Measurements from ENCODE around the gene TCP11L1. TPM values are rescaled to one million over a fixed set of nuclear protein-coding genes. Genes with fewer than 3 reads are reported as not detected.
A peak's percentile ranks its signal among the peaks of the same experiment; 100 is the strongest.

TCP11L1 gene
- total and polyA plus RNA-seq, 2 donors (not counting 1 experiment from before 2014, with no cell fraction given) = 24.1 to 30.2 TPM

DNA sequence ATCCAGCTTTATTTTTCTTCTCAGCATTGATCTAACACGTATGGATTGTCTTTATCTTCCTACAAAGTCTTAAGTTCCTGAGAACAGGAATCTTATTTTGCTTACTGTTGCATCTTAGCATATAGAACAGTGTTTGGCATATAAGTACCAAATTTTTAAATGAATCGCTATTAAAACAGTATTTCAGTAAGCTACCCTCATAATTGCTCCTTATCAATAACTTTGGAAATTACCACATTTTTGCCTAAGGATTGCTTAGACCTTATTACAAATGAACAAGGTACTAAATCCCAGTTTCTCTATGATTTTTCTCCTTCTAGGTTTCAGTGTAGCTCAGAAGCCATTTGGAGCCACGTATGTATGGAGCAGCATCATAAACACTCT, 14.0 kb upstream of the TCP11L1 start:
- no peak overlapping the region for H3K4me2 ChIP-seq (ENCODE audit: extremely low read depth, insufficient read depth, low read length)
- H3K79me2 ChIP-seq (ENCODE audit: control insufficient read depth, insufficient read depth, low read length) = no peaks in the 10 kb centered on the region
- H3K27me3 ChIP-seq (ENCODE audit: control insufficient read depth, insufficient read depth, low read length) = no peaks in the 10 kb centered on the region
- H3K9ac ChIP-seq (ENCODE audit: insufficient read depth, low read length) = no peak overlapping the region
- H2AFZ ChIP-seq (ENCODE audit: low read length) = no peak overlapping the region
- no peaks in the 10 kb centered on the region for H3K36me3 ChIP-seq (ENCODE audit: control insufficient read depth, insufficient read depth, low read length)
- no peaks in the 10 kb centered on the region for H3K4me1 ChIP-seq (ENCODE audit: control insufficient read depth, extremely low read depth, insufficient read depth, low read length)
- no peaks in the 10 kb centered on the region for H4K20me1 ChIP-seq (ENCODE audit: control insufficient read depth, extremely low read depth, insufficient read depth, low read length)
- no peaks in the 10 kb centered on the region for H3K9me3 ChIP-seq (ENCODE audit: control insufficient read depth, insufficient read depth, low read depth, low read length)
- H3K4me3 ChIP-seq (replicated peaks in 1 of 4; ENCODE audit: control extremely low read depth in 1 of 4, insufficient read depth in 1 of 4, low read depth in 3 of 4, low read length in 4 of 4) = no peak overlapping the region
- H3K27ac ChIP-seq (ENCODE audit: insufficient read depth, low read length) = no peak overlapping the region
- no peak for DNase-seq (ENCODE audit: low read depth in 2 of 2)
- TF ChIP-seq EZH2 (IDR thresholded peaks at IDR 0.05; ENCODE audit: low read length, missing control alignments) = no peak
- TF ChIP-seq, protein P1, sequence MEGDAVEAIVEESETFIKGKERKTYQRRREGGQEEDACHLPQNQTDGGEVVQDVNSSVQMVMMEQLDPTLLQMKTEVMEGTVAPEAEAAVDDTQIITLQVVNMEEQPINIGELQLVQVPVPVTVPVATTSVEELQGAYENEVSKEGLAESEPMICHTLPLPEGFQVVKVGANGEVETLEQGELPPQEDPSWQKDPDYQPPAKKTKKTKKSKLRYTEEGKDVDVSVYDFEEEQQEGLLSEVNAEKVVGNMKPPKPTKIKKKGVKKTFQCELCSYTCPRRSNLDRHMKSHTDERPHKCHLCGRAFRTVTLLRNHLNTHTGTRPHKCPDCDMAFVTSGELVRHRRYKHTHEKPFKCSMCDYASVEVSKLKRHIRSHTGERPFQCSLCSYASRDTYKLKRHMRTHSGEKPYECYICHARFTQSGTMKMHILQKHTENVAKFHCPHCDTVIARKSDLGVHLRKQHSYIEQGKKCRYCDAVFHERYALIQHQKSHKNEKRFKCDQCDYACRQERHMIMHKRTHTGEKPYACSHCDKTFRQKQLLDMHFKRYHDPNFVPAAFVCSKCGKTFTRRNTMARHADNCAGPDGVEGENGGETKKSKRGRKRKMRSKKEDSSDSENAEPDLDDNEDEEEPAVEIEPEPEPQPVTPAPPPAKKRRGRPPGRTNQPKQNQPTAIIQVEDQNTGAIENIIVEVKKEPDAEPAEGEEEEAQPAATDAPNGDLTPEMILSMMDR (conservative IDR thresholded peaks at IDR 0.05 in 1 of 2, IDR thresholded peaks at IDR 0.05 in 1 of 2; ENCODE audit: low read depth in 1 of 2, low read length in 2 of 2) = no peak

DNA sequence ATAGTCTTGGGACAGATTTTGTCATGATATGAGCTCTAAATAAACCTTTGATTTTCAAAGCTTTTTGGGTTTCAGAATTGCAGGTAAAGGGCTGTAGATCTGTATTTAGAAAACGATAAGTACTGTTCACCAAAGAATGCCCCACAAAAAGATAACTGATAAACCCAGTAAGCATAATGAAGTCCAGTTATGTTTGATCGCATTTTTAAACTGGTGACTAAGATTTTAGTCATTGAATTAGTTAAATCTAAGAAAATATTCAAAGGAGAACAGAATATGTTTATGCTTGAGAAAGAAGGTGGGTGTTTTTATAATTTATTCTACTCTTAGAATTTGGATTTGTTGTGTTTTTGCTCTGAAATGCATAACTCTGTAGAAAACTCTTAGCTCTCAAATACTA, 12.1 kb upstream of the TCP11L1 start:
- Histone ChIP-seq H3K4me1 (ENCODE audit: control insufficient read depth, extremely low read depth, insufficient read depth, low read length) (no peaks in the 10 kb centered on the region), H3K9me3 (ENCODE audit: control insufficient read depth, insufficient read depth, low read depth, low read length) (no peaks in the 10 kb centered on the region), H2AFZ (ENCODE audit: low read length) (no peak overlapping the region), H3K9ac (ENCODE audit: insufficient read depth, low read length) (no peak overlapping the region), H3K4me3 (replicated peaks in 1 of 4; ENCODE audit: control extremely low read depth in 1 of 4, insufficient read depth in 1 of 4, low read depth in 3 of 4, low read length in 4 of 4) (no peak overlapping the region), H3K79me2 (ENCODE audit: control insufficient read depth, insufficient read depth, low read length) (no peaks in the 10 kb centered on the region), H3K4me2 (ENCODE audit: extremely low read depth, insufficient read depth, low read length) (no peak overlapping the region), H3K36me3 (ENCODE audit: control insufficient read depth, insufficient read depth, low read length) (no peaks in the 10 kb centered on the region), H3K27ac (ENCODE audit: insufficient read depth, low read length) (no peak overlapping the region), H4K20me1 (ENCODE audit: control insufficient read depth, extremely low read depth, insufficient read depth, low read length) (no peaks in the 10 kb centered on the region), H3K27me3 (ENCODE audit: control insufficient read depth, insufficient read depth, low read length) (no peaks in the 10 kb centered on the region)
- TF ChIP-seq EZH2 (IDR thresholded peaks at IDR 0.05; ENCODE audit: low read length, missing control alignments) = no peak
- TF ChIP-seq, protein P1 (conservative IDR thresholded peaks at IDR 0.05 in 1 of 2, IDR thresholded peaks at IDR 0.05 in 1 of 2; ENCODE audit: low read depth in 1 of 2, low read length in 2 of 2) = no peak
- peak in 1 of 2 donors; percentile 48 for DNase-seq (ENCODE audit: low read depth in 2 of 2)

GRCh38 chr11:33027846-33028536, 11.4 kb upstream of the TCP11L1 start:
- Histone ChIP-seq H3K4me3 (replicated peaks in 1 of 4; ENCODE audit: control extremely low read depth in 1 of 4, insufficient read depth in 1 of 4, low read depth in 3 of 4, low read length in 4 of 4) (no peak overlapping the region), H3K4me1 (ENCODE audit: control insufficient read depth, extremely low read depth, insufficient read depth, low read length) (no peaks in the 10 kb centered on the region), H3K27me3 (ENCODE audit: control insufficient read depth, insufficient read depth, low read length) (no peaks in the 10 kb centered on the region), H4K20me1 (ENCODE audit: control insufficient read depth, extremely low read depth, insufficient read depth, low read length) (no peaks in the 10 kb centered on the region), H3K79me2 (ENCODE audit: control insufficient read depth, insufficient read depth, low read length) (no peaks in the 10 kb centered on the region), H3K9ac (ENCODE audit: insufficient read depth, low read length) (no peak overlapping the region), H3K9me3 (ENCODE audit: control insufficient read depth, insufficient read depth, low read depth, low read length) (no peaks in the 10 kb centered on the region), H3K36me3 (ENCODE audit: control insufficient read depth, insufficient read depth, low read length) (no peaks in the 10 kb centered on the region), H3K4me2 (ENCODE audit: extremely low read depth, insufficient read depth, low read length) (peak overlapping the region; percentile 11), H3K27ac (ENCODE audit: insufficient read depth, low read length) (no peak overlapping the region), H2AFZ (ENCODE audit: low read length) (no peak overlapping the region)
- TF ChIP-seq, protein P1 (conservative IDR thresholded peaks at IDR 0.05 in 1 of 2, IDR thresholded peaks at IDR 0.05 in 1 of 2; ENCODE audit: low read depth in 1 of 2, low read length in 2 of 2) = no peak
- TF ChIP-seq EZH2 (IDR thresholded peaks at IDR 0.05; ENCODE audit: low read length, missing control alignments) = no peak
- DNase-seq (ENCODE audit: low read depth in 2 of 2) = peak in 1 of 2 donors; percentile 77
